Measurements from ENCODE around the gene SFT2D2.

- no peak for TF ChIP-seq EP300 (IDR thresholded peaks at IDR 0.05)
- no peak for TF ChIP-seq POLR2A (IDR thresholded peaks at IDR 0.05)
- peak in 4 of 7 experiments; percentile 24 to 43 (median 33) for TF ChIP-seq CTCF (IDR thresholded peaks at IDR 0.05)
Observed at GRCh38 chr1:168234846-168235547, 9.2 kb downstream of the SFT2D2 start.

Measured in stomach (tissue), 4 donors.